HG03135 (cell line): Measurements from ENCODE around the gene SENP1.

Source experiments
- ATAC-seq: cut with Tn5 transposase; IDR thresholded peaks from one replicate; pipeline ENCODE4 v1.9.1; 2021; ENCODE audit warnings: mild to moderate bottlenecking, moderate library complexity; ENCODE audit not compliant: unreplicated experiment

The SENP1 gene

DNA sequence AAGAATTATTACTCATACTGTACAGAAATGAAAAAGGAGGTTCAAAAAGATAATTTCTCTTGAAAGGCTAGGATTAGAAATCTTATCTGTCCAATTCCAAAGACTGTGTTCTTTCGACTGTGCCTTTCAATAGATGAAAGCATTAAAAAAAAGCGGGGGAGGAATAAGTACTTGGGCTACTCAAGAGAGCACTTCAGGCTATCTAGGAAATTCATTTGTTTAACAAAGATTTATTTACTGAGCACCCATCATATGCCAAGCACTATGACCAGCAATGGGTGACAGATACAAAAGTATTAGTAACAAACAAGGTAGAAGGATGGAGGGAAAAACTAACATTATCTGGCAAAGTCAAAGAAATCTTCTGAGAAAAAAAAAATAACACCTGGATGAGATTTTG is 37.4 kb downstream of the SENP1 start:
- ATAC-seq: no peak

DNA sequence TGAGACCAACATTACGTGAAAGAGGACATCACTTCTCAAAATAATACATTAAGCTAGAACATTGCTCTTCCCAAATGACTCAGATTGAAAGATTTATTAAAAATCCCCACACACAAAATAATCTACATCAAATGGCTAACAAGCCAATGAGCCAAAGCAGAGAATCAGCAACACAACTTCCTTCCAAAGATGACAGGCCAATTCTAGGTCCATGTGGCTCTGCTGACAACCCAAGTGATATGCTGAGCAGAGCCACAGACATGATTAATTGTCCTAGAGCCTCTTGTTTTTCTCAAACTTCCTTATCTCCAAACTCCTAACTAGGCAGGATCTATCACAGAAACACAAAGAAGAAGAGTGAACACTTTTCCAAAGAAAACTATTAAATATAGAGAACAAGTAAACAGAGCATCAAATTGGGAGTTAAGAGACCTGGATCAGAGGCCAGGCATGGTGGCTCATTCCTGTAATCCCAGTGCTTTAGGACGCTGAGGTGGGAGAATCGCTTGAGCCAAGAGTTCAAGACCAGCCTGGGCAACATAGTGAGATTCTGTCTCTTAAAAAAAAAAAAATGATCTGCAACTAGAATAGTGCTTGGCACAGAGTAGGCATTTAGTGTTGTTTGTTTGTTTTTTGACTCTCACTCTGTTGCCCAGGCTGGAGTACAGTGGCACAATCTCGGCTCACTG is 38.5 kb downstream of the SENP1 start:
- no peak for ATAC-seq

DNA sequence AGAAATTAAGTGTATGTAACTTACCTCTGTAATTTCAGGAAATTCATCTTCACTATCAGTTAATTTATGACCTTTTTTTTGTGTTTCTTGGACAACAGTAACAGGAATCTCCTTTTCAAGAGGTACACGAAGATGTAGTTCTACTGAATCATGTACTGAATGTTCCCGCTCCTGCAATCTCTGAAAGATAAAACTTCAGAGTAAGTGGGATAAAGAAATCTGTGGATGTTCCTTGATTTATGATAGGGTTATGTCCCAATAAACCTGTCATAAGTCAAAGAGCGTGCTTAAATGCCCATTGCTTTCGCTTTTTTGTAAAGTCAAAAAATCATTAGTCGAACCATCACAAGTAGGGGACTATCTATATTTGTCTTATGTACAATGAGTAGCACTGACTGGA is 40.8 kb downstream of the SENP1 start:
- ATAC-seq: no peak

DNA sequence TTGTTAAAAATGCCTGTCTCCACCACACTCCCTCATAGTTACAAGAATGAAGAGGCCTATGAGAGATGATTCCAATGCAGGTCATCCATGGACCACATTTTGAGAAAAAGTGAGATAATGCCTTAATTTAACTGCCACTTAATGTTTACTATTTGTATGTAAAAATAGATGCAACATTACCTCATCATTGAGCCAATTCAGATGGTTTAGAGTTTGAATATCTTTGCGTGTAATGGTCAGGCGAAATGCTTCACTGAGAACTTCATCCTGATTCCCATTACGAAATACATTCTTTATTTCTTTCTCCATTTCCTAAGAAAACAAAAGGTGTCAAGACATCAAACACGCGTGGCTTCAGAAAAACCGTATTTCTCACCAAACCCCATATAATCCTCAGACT is 42.3 kb downstream of the SENP1 start:
- no peak for ATAC-seq

- ATAC-seq: no peak
Observed at GRCh38 chr12:48061938-48062719, 43.8 kb downstream of the SENP1 start.

DNA sequence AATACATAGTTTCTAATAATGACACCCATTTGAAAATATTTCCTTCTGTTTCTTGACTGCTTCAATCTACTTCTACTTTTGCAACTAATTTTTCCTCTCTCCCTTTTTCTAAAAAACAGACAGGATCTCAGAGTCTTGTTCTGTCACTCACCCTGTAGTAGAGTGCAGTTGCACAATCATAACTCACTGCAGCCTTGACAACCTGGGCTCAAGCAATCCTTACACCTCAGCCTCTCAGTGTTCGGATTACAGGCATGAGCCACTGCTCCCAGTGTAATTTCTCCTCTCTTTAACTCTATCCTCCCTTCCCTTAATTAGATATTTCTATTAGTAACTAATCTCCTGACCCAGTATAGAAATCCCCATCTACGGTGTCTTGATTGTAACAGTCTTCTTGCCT is 45.4 kb downstream of the SENP1 start:
- no peak for ATAC-seq

DNA sequence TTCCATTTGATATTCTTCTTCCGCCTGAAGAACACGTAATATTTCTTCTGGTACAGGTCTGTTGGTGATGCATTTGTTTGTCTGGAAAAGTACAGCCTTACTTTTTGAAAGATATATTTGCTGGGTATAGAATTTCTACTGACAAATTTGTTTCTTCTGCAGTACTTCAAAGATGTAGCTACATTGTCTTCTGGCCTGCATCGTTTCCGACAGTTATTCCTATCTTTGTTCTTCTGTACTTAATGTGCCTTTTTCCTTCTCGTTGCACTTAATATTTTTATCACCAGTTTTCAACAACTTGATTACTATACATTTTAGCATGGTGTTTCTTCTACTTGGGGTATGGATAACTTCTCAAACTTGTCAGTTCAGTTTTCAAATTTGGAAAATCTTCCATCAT is 47.1 kb downstream of the SENP1 start:
- ATAC-seq: no peak

DNA sequence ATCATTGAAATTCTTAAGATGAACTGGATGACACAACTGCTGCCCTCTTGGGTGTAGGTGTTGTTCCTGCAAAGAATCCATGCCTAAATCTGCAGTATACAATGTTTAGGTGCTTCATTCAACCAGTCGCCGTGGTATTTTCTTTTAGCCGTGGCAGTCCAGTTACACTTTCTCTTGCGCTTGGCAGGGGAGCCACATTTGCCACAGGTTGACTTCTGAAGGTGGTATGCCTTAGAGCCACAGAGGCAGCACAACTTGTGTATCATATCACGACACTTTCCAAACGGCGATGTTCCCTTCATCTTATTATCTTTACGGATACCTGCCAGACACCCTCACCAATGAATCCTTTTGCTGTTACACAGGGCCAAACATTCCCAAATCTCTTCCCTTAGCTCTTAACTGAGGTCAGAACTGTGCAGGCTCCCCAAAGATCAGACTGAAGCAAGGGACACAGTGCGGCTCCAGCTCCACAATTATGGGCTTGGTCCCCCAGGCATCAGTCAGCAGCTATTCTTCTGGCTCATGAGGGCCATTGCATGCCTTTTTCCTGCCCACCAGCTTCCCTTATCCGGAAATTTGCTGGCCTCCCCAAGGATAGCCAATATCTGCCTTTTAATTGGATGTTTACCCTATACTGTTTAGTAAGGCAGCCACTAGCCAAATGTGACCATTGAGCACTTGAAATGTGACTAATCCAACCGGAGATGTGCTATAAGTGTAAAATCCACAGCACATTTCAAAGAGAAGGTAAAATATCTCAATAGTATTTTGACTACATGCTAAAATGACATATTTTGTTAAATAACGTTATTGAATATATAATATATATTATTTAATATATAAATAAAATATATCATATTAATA is 50.7 kb downstream of the SENP1 start:
- no peak for ATAC-seq

DNA sequence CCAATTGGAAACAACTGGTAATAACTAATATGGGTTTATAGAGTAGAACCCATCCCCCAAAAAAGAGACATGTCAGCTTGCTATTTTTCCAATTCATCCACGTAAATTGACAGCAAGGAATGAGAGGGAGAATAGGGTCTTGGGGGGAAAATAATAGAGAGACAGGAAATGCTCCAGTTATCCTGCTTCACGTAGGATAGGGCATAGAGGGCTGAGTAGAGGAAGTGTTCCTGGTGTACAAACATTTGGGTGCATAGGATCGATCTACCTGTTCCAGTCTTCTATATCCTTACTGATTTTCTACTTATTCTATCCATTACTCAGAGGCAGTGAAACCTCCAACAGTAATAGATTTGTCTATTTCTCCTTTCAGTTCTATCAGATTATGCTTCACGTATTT is 52.0 kb downstream of the SENP1 start:
- no peak for ATAC-seq

DNA sequence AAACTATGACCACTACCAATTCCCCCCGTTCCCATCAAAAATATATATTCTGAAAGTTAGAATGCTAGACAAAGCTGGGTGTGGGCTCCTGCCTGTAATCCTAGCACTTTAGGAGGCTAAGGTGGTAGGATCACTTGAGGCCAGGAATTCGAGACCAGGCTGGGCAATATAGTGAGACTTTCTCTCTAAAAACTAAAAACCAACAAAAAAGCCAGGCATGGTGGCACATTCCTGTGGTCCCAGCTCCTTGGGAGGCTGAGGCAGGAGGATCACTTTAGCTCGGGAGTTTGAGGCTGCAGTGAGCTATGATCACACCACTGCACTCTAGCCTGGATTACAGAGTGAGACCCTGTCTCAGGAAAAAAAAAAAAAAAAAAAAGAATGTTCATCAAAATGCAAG is 52.8 kb downstream of the SENP1 start:
- ATAC-seq: no peak

- no peak for ATAC-seq
Observed at GRCh38 chr12:48051681-48052080, 54.2 kb downstream of the SENP1 start.

DNA sequence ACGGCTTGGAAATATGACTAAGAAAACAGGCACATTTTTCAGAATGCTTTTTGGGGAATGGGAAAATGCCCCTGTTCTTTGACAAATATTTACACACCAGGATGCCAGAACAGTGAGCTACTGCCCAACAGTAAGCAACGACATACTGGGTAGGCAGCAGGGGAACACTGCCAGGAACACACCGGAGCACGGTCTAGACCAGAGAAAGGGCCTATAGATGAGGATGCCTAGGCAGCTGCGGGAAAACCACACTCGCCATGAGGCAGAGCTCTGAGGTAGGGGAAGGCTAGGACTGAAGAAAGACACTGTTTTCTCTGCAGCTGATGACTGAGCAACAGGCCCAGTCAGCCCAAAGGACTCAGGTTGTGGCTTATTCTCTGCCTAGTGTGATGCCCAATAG is 55.7 kb downstream of the SENP1 start:
- no peak for ATAC-seq

DNA sequence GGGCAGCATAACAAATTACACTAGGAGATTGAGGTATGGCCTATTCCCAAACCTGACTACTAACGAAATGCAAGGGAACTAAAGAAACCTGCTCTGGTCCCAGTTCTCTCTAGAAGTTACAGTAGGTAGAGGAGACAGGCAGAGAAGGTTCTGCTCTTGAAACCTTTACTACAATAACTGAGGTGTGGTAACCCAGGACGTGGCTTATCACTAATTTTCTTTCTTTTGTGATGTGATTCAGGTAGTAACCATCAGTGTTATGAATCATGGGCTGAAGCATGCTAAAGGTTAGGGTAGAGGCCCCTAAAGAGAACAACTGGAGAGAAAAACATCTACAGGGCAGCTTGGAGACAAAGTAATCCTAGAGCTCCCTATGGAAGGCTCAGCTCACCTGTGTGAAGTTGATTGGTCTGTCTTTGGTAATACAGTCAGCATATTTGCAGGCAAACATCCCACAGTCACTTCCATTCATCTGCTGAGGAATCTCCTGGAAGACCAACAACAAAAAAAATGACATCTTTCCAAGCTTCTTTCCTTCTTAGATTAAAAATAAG is 59.8 kb downstream of the SENP1 start:
- ATAC-seq: no peak

- ATAC-seq: no peak
Observed at GRCh38 chr12:48045061-48045846, 60.6 kb downstream of the SENP1 start.

- ATAC-seq: no peak
Observed at GRCh38 chr12:48044396-48044795, 61.5 kb downstream of the SENP1 start.

DNA sequence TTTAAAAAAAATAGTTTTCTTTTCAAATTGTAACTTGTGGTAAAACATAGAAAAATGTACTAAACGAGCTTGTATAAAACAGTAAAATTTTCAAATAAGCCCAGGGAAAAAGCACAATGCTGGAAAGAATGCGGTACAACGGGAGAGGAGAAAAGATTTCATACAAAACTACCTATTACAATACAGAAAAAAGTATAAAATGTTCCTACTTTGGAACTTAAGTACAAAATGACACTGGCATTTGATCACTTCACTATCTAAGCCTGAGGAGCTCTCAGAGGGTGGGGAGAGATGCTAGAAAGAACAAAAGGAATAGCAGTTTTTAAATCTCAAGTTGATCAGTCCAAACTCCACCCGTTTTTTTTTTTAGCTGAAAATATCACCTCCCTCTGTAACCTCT is 62.1 kb downstream of the SENP1 start:
- no peak for ATAC-seq

DNA sequence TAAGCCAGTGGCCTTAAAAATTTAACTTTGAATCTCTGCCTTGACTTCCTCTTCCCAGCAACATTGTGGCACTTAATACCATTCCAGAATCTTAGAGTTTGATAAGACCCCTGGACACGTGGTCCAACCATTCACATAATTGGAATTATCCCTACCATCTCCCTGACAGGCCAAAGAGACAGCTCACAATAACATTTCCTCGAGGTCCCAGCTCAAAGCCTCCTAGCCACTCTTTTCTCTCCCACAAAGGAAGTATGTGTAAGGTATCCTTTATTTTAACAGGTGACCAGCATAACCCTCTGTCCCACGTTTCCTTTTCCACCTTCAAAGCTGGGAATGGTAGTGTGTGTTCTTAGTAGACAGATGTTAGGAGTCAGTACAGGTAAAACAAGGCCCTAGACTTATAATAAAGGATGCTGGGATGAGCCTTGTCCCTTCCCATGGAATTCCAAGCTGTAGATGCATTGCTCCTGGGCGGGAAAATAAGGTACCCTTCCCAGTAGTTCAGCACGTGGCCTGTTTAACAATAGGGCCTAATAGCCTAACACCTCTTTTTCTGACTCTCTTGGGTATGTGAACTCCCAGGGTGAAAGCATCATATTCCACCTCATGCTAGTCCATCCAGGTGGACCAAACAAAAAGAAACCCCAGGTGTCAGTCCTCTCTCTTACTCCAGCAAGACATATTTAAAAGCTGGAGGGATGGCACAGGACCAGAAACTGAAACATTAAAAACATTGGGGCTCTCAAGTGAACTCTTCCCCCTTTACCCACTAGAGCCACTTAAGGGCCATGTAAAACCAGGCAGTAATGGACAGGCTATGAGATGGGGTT is 64.1 kb downstream of the SENP1 start:
- ATAC-seq: no peak

DNA sequence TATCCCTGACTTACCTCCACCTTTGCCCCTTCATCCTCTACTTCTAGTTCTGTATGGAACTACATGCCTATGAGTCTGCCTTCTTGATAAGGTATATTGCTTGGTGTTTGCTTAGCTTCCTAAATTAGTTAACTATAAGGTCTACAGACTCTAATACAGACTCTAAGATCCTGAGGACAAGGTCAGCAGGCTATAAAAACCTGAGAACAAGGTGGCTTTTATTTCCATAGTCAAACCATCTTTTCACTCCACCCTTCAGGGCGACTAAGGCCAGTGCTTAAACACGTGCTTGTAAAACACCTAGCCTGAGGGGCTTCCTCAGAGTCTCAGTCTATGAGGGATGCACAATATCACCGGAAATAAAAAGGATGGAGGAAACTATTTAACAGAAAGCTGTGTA is 65.5 kb downstream of the SENP1 start:
- ATAC-seq: no peak

- ATAC-seq: no peak
Observed at GRCh38 chr12:48039151-48039550, 66.7 kb downstream of the SENP1 start.

DNA sequence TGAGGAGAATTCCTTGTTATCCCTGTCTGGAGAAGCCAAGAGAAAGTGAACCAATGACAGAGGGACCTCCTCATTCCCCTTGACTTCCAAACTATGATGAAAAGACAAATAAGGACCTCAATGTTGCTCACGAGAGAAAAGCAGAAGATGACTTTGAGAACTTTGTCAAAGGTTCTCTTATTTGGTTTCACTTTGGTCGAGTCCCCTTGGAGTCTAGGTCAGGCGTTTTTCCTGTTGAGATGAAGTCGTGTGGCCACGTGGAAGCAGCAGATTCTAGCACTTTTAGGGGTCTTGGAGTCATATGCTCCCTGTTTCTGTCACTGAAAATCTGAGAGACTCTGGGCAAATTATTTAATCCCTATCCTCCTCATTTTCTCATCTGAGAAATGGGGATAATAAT is 67.8 kb downstream of the SENP1 start:
- no peak for ATAC-seq
